ENCODE measurements around the gene RUFY1. TPM values are rescaled to one million over a fixed set of nuclear protein-coding genes. Genes with fewer than 3 reads are reported as not detected.
A peak's percentile ranks its signal among the peaks of the same experiment; 100 is the strongest.

RUFY1 gene
- total and polyA plus RNA-seq, 2 donors (not counting 3 experiments of a cell fraction or from before 2014, with no cell fraction given), result 25.6 to 44.9 TPM

GRCh38 chr5:179606071-179606909 is 55.9 kb downstream of the RUFY1 start:
- POLR2A ChIA-PET, result interaction anchor here (0.6 to 3.7 kb wide), 2 partner anchors 17 to 71 kb away, joined by 6 to 12 read pairs; partner anchors contain the start of gene HNRNPH1
- dilution Hi-C loops (cut with MboI; ENCODE audit: extremely low pct_ligation_motif_present, low sequenced_read_pairs), result no loop called here

More at GRCh38 chr5:179606071-179606909, 55.9 kb downstream of the RUFY1 start:
- Histone ChIP-seq H3K9ac (replicated peaks; ENCODE audit: extremely low read depth, insufficient read depth, low read length) (no peak overlapping the region), H3K36me3 (ENCODE audit: control insufficient read depth in 2 of 2, extremely low read depth in 1 of 2, insufficient read depth in 2 of 2, low read length in 2 of 2) (peaks cover 10 to 47% of the 10 kb centered on the region in 2 experiments), H3K79me2 (ENCODE audit: control insufficient read depth, insufficient read depth, low read length) (no peaks in the 10 kb centered on the region), H4K20me1 (replicated peaks; ENCODE audit: control insufficient read depth, extremely low read depth, insufficient read depth, low read length) (no peaks in the 10 kb centered on the region), H3K27ac (ENCODE audit: insufficient read depth, low read depth, low read length) (no peak overlapping the region), H3K9me1 (replicated peaks; ENCODE audit: control insufficient read depth, extremely low read depth, insufficient read depth, low read length) (no peaks in the 10 kb centered on the region), H2AFZ (ENCODE audit: low read depth, low read length) (no peak overlapping the region), H3K4me1 (ENCODE audit: control insufficient read depth, extremely low read depth, insufficient read depth, low read length) (no peaks in the 10 kb centered on the region), H3K4me3 (replicated peaks in 1 of 3; ENCODE audit: insufficient read depth in 1 of 3, low read depth in 1 of 3, low read length in 3 of 3) (no peak overlapping the region), H3K27me3 (ENCODE audit: control insufficient read depth in 2 of 2, insufficient read depth in 2 of 2, low read length in 2 of 2) (no peaks in the 10 kb centered on the region), H3K9me3 (replicated peaks; ENCODE audit: control insufficient read depth, insufficient read depth, low read length) (no peaks in the 10 kb centered on the region), H3K4me2 (ENCODE audit: insufficient read depth, low read length) (no peak overlapping the region)
- DNase-seq (ENCODE audit: low read depth, low spot score) (no peak), FAIRE-seq (no peak)
- no peak for TF ChIP-seq GATA2 (IDR thresholded peaks at IDR 0.05; ENCODE audit: insufficient read depth, insufficient read length, low read depth, low read length)
- TF ChIP-seq CTCF (IDR thresholded peaks at IDR 0.05; ENCODE audit: extremely low read depth in 1 of 2, insufficient read depth in 1 of 2, low read depth in 1 of 2, low read length in 2 of 2), result no peak
- TF ChIP-seq MAX (IDR thresholded peaks at IDR 0.05; ENCODE audit: insufficient read depth, insufficient read length), result no peak
- no peak for TF ChIP-seq MYC (IDR thresholded peaks at IDR 0.05; ENCODE audit: low read depth, low read length)
- TF ChIP-seq FOS (IDR thresholded peaks at IDR 0.05; ENCODE audit: borderline replicate concordance, insufficient read depth, low read length), result no peak
- no peak for TF ChIP-seq POLR2A (IDR thresholded peaks at IDR 0.05; ENCODE audit: low read depth, low read length)
- TF ChIP-seq POLR2AphosphoS5 (IDR thresholded peaks at IDR 0.05; ENCODE audit: insufficient read depth, low read depth, low read length), result peak; percentile 40
- CTCF ChIA-PET, result interaction anchor here (0.5 kb wide), 1 partner anchor 152 kb away, joined by 3 read pairs; no protein-coding TSS in a partner anchor
- intact Hi-C loops (cut with micrococcal nuclease), result no loop called here
- no TSS peak for BruUV-seq (replicated peaks)

All from endothelial cell of umbilical vein (primary cell).